K562 (cell line): ENCODE data around the gene CLASP1. TPM values are rescaled to one million over a fixed set of nuclear protein-coding genes. Genes with fewer than 3 reads are reported as not detected.

Experiments
- ATAC-seq: fragments of 200-7000 bp; cut with Tn5 transposase; 3 replicates; pipeline ENCODE4 v1.9.1; 2020; ENCODE audit warnings: moderate library complexity
- BruUV-seq: library from RNA; stranded (reverse); fragments of 400-500 nt; replicated peaks from 2 replicates; lab custom pipeline; 2021; lab: Mats Ljungman, UMichigan
- CTCF ChIA-PET: fragments of 300-600 bp; formaldehyde crosslinking; extraction: SDS; loops from one replicate; lab custom pipeline; 2021; ENCODE audit warnings: low intra/inter-chr PET ratio; lab: Yijun Ruan, JAX
- POLR2A ChIA-PET: fragments of 300-600, 350-650 bp; sonication (Branson Sonifier 250); formaldehyde crosslinking; extraction: SDS; loops from one replicate; lab custom pipeline; 2021; ENCODE audit warnings: antibody characterized with exemption, inconsistent platforms; lab: Yijun Ruan, JAX
- DNase-seq, 4 experiments: peaks; one replicate each; pipeline versions ENCODE4 v3.0.0 to v3.0.0-alpha.2; 2011 to 2018; ENCODE audit warnings: low spot score in 3 of 4, mixed read lengths in 3 of 4; ENCODE audit errors: extremely low read depth in 1 of 4
- FAIRE-seq: peaks from 2 replicates; lab custom pipeline; 2011; peaks lifted over from hg19 to GRCh38; lab: Jason Lieb, UNC
- H2AFZ ChIP-seq: 2 replicates; pipeline ENCODE4 v1.6.0; 2011; ENCODE audit warnings: low read depth, low read length, control low read depth, inconsistent platforms
- H3K27ac ChIP-seq: fragments of 200-600 bp; 3 replicates; pipeline ENCODE4 v1.8.0; 2011; ENCODE audit warnings: low read depth, mild to moderate bottlenecking, control low read depth, inconsistent platforms, low read length, moderate library complexity, mixed read lengths; ENCODE audit errors: extremely low read depth
- H3K27me3 ChIP-seq, 2 experiments: fragments of 300-600 bp in 1 of 2; 2 replicates in 1 of 2; 3 replicates in 1 of 2; pipeline versions ENCODE4 v1.6.0 to v1.8.0; 2011; ENCODE audit warnings: inconsistent platforms in 2 of 2, low read length in 2 of 2, mild to moderate bottlenecking in 1 of 2, mixed read lengths in 1 of 2, moderate library complexity in 1 of 2; ENCODE audit not compliant: control insufficient read depth in 2 of 2, insufficient read depth in 2 of 2
- H3K36me3 ChIP-seq: fragments of 300-600 bp; 3 replicates; pipeline ENCODE4 v1.8.0; 2011; ENCODE audit warnings: mild to moderate bottlenecking, low read length, inconsistent platforms; ENCODE audit not compliant: control insufficient read depth, insufficient read depth
- H3K4me1 ChIP-seq, 2 experiments: fragments of 200-600 bp in 1 of 2; replicated peaks in 1 of 2; 2 replicates in 1 of 2; 3 replicates in 1 of 2; pipeline versions ENCODE4 v1.5.1 to v1.8.0; 2011; ENCODE audit warnings: inconsistent platforms in 2 of 2, low read length in 2 of 2, mild to moderate bottlenecking in 1 of 2, mixed read lengths in 1 of 2, moderate library complexity in 1 of 2; ENCODE audit not compliant: control insufficient read depth in 2 of 2, insufficient read depth in 2 of 2
- H3K4me2 ChIP-seq: 2 replicates; pipeline ENCODE4 v1.6.1; 2011; ENCODE audit warnings: low read length, control low read depth, inconsistent platforms, mixed read lengths; ENCODE audit not compliant: insufficient read depth
- H3K4me3 ChIP-seq: fragments of 200-600 bp; sonication (generic), shearing (Covaris generic); 2 replicates; pipeline ENCODE4 v1.5.1; 2016; ENCODE audit warnings: control low read depth, inconsistent platforms
- H3K79me2 ChIP-seq: fragments of 200-600 bp; 3 replicates; pipeline ENCODE4 v1.8.0; 2011; ENCODE audit warnings: low read length, inconsistent platforms; ENCODE audit not compliant: control insufficient read depth, insufficient read depth
- H3K9ac ChIP-seq, 2 experiments: 2 replicates each; pipeline versions ENCODE4 v1.6.0 to v1.6.1; 2011; ENCODE audit warnings: low read depth in 2 of 2, low read length in 2 of 2, control low read depth in 1 of 2, inconsistent platforms in 1 of 2, mild to moderate bottlenecking in 1 of 2, mixed read lengths in 1 of 2; ENCODE audit not compliant: insufficient read depth in 1 of 2
- H3K9me1 ChIP-seq: one replicate; pipeline ENCODE4 v1.6.0; 2011; ENCODE audit warnings: inconsistent platforms, mild to moderate bottlenecking, low read length, moderate library complexity; ENCODE audit not compliant: control insufficient read depth, insufficient read depth
- H3K9me3 ChIP-seq: replicated peaks from 2 replicates; pipeline ENCODE4 v1.5.1; 2011; ENCODE audit warnings: low read depth, low read length, inconsistent platforms; ENCODE audit not compliant: control insufficient read depth, insufficient read depth
- H4K20me1 ChIP-seq: replicated peaks from 2 replicates; pipeline ENCODE4 v1.6.1; 2011; ENCODE audit warnings: low read length, inconsistent platforms, mixed read lengths; ENCODE audit not compliant: control insufficient read depth, insufficient read depth
- BRD4 ChIP-seq: fragments of 200-600 bp; sonication (generic); IDR thresholded peaks from 2 replicates; pipeline ENCODE4 v1.6.1; 2017; ENCODE audit warnings: inconsistent platforms
- CBFA2T3 ChIP-seq: fragments of 450-650 bp; IDR thresholded peaks from 2 replicates; pipeline ENCODE4 v1.6.1; 2017
- ETS2 ChIP-seq: IDR thresholded peaks from 2 replicates; pipeline ENCODE4 v1.6.1; 2016; ENCODE audit warnings: borderline replicate concordance, missing genetic modification characterization, mild to moderate bottlenecking, moderate library complexity, missing compliant biosample characterization; ENCODE audit not compliant: poor library complexity, severe bottlenecking
- FOXK2 ChIP-seq, 2 experiments: fragments of 450-650 bp; IDR thresholded peaks in 1 of 2; conservative IDR thresholded peaks in 1 of 2; 2 replicates each; pipeline ENCODE4 v1.6.1; 2016; ENCODE audit warnings: low read depth in 2 of 2, mild to moderate bottlenecking in 1 of 2
- ILK ChIP-seq: fragments of 450-650 bp; IDR thresholded peaks from 2 replicates; pipeline ENCODE4 v1.6.1; 2016; ENCODE audit warnings: missing genetic modification characterization, low read depth, mild to moderate bottlenecking, missing compliant biosample characterization, moderate library complexity, borderline replicate concordance
- MAFK ChIP-seq: IDR thresholded peaks from 2 replicates; pipeline ENCODE4 v1.6.1; 2011; ENCODE audit warnings: low read length, improper control_type of control experiment
- SMARCE1 ChIP-seq: fragments of 450-650 bp; IDR thresholded peaks from 2 replicates; pipeline ENCODE4 v1.7.1; 2016; ENCODE audit warnings: mild to moderate bottlenecking
- ZFX ChIP-seq: sonication (generic); formaldehyde crosslinking; IDR thresholded peaks from 2 replicates; pipeline ENCODE4 v1.8.0; 2022; ENCODE audit warnings: mild to moderate bottlenecking, missing genetic modification reagents, moderate library complexity
- ZNF444 ChIP-seq: fragments of 250-450 bp; sonication (Bioruptor Pico); IDR thresholded peaks from 2 replicates; pipeline ENCODE4 v1.4.0; 2020; ENCODE audit warnings: mild to moderate bottlenecking, moderate library complexity
- whole genome bisulfite sequencing: fragments of 100-300 bp; shearing (Covaris generic); methylation state at CpG from one replicate; pipeline ENCODE4 v1.1.6; 2016; ENCODE audit warnings: low coverage, mixed read lengths; ENCODE audit not compliant: insufficient coverage; ENCODE audit errors: missing lambda C conversion rate; 5-methylcytosine and 5-hydroxymethylcytosine counted together
- in situ Hi-C: fragments of 300-500 bp; cut with MboI; formaldehyde crosslinking; loops from 4 replicates; pipeline ENCODE4 v1.15.0; 2018; ENCODE audit warnings: inconsistent platforms, mixed read lengths
- intact Hi-C: fragments of 100-400 bp; cut with micrococcal nuclease; formaldehyde crosslinking; loops from 2 replicates; pipeline ENCODE4 v1.14.2; 2022
- polyA plus RNA-seq, 8 experiments: library from polyadenylated mRNA; depleted of rRNA in 4 of 8; stranded (reverse) in 5 of 8; unstranded in 3 of 8; fragments of >200 nt; fragmentation: Nextera tagmentation in 2 of 8; fragmentation: Illumina TruSeq in 1 of 8; extraction: Ambion mirVana in 2 of 8; extraction: Trizol in 1 of 8; gene quantifications; 2 replicates each; pipeline versions ENCODE4 v1.2.1 to v1.2.3, GENCODE V29; 2011 to 2014; ENCODE audit warnings: inconsistent platforms in 1 of 8, missing spikeins in 1 of 8
- total RNA-seq, 7 experiments: library from RNA; depleted of rRNA in 6 of 7; stranded (reverse); fragments of >200 nt in 6 of 7; fragmentation: Illumina TruSeq in 2 of 7; extraction: Trizol in 2 of 7; gene quantifications; 2 replicates each; pipeline versions ENCODE4 v1.2.1 to v1.2.3, GENCODE V29; 2011 to 2021; ENCODE audit warnings: low replicate concordance in 1 of 7
- TF ChIP-seq, protein P1 (sequence below): fragments of 450-650 bp; IDR thresholded peaks from 2 replicates; pipeline ENCODE4 v1.6.1; 2018; ENCODE audit not compliant: partially characterized antibody
- TF ChIP-seq, protein P2 (sequence below): fragments of 450-650 bp; conservative IDR thresholded peaks from 2 replicates; pipeline ENCODE4 v1.6.1; 2016; ENCODE audit warnings: missing genetic modification characterization, low read depth, mild to moderate bottlenecking, control low read depth, missing compliant biosample characterization

CLASP1 gene
- total and polyA plus RNA-seq, 9 of the 15 experiments (the other 6 are each of a cell fraction or from before 2014, with no cell fraction given): 1.7 to 40.3 (median 20.7) TPM

DNA sequence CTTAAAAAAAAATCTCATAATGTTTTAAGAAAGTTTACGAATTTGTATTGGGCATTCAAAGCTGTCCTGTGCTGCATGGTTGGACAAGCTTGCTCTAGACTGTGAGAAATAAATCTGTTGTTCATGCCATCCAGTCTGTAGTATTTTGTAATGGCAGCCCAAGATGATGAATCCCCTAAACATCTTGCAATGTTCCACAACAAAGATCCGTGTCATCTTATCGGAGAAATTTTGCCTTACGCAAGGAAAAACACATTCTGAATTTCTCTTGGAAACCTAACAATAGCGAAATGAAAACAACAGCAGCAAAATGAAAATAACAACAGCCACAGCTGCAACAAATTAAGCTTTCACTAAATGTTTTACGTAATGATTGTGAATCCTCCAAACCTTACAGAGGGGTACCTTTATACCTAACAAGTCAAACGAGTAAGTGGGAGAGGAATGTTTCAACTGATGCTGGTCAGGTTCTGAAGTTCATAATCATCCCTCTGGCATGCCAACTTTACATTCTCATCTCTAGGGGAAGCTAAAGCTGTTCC, 194.6 kb downstream of the CLASP1 start (continued):
- TF ChIP-seq ILK (tag): no peak
- no peak for TF ChIP-seq ETS2 (tag)
- no peak for TF ChIP-seq CBFA2T3

DNA sequence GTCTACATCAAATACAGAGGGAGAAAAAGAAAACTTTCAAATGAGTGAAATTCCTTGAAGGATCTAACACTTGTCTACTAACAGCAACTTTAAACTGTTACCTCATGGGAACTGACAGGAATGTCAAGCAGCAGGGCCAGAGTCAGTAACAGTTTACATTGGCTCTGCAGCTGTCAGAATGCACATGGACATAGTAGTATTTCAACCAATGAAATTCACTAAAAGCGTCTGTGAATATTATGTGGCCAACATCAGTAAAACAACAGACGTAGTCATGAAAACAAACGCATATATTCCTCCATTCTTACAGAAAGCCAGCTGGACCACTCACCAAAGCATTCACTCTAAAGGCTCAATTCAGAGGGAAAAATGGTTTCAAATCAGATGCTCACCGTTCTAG, 197.9 kb downstream of the CLASP1 start:
- Histone ChIP-seq H3K4me3 (no peak overlapping the region), H3K36me3 (peaks cover 70% of the 10 kb centered on the region; the same call in 2 of the 3 replicates), H3K27ac (no peak overlapping the region), H3K9me1 (no peaks in the 10 kb centered on the region), H2AFZ (no peak overlapping the region), H3K4me2 (no peak overlapping the region), H3K4me1 (peaks cover 0 to 5% of the 10 kb centered on the region in 2 experiments; a peak in 1 of 5 replicates), H3K9ac (no peak overlapping the region), H3K79me2 (no peaks in the 10 kb centered on the region), H4K20me1 (no peaks in the 10 kb centered on the region), H3K9me3 (no peaks in the 10 kb centered on the region), H3K27me3 (no peaks in the 10 kb centered on the region)
- ATAC-seq: no peak
- POLR2A ChIA-PET: interaction anchor here (1.3 kb wide), 1 partner anchor 13 kb away, joined by 3 read pairs; no protein-coding TSS in a partner anchor
- FAIRE-seq: no peak
- intact Hi-C loops: no loop called here
- WGBS: 89% methylated on average over 4 of the region's 4 CpGs
- DNase-seq: no peak
- in situ Hi-C loops: no loop called here
- TF ChIP-seq, protein P1, sequence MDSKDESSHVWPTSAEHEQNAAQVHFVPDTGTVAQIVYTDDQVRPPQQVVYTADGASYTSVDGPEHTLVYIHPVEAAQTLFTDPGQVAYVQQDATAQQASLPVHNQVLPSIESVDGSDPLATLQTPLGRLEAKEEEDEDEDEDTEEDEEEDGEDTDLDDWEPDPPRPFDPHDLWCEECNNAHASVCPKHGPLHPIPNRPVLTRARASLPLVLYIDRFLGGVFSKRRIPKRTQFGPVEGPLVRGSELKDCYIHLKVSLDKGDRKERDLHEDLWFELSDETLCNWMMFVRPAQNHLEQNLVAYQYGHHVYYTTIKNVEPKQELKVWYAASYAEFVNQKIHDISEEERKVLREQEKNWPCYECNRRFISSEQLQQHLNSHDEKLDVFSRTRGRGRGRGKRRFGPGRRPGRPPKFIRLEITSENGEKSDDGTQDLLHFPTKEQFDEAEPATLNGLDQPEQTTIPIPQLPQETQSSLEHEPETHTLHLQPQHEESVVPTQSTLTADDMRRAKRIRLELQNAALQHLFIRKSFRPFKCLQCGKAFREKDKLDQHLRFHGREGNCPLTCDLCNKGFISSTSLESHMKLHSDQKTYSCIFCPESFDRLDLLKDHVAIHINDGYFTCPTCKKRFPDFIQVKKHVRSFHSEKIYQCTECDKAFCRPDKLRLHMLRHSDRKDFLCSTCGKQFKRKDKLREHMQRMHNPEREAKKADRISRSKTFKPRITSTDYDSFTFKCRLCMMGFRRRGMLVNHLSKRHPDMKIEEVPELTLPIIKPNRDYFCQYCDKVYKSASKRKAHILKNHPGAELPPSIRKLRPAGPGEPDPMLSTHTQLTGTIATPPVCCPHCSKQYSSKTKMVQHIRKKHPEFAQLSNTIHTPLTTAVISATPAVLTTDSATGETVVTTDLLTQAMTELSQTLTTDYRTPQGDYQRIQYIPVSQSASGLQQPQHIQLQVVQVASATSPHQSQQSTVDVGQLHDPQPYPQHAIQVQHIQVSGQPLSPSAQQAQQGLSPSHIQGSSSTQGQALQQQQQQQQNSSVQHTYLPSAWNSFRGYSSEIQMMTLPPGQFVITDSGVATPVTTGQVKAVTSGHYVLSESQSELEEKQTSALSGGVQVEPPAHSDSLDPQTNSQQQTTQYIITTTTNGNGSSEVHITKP: no peak
- no peak for TF ChIP-seq FOXK2 (conservative IDR thresholded peaks at IDR 0.05 in 1 of 2, IDR thresholded peaks at IDR 0.05 in 1 of 2; ENCODE audit: low read depth in 2 of 2)
- TF ChIP-seq MAFK: no peak
- TF ChIP-seq ZNF444 (CRISPR knock-in tag): no peak
- TF ChIP-seq ZFX (CRISPR knock-in tag): no peak
- no peak for TF ChIP-seq SMARCE1
- TF ChIP-seq, protein P2, sequence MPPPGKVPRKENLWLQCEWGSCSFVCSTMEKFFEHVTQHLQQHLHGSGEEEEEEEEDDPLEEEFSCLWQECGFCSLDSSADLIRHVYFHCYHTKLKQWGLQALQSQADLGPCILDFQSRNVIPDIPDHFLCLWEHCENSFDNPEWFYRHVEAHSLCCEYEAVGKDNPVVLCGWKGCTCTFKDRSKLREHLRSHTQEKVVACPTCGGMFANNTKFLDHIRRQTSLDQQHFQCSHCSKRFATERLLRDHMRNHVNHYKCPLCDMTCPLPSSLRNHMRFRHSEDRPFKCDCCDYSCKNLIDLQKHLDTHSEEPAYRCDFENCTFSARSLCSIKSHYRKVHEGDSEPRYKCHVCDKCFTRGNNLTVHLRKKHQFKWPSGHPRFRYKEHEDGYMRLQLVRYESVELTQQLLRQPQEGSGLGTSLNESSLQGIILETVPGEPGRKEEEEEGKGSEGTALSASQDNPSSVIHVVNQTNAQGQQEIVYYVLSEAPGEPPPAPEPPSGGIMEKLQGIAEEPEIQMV (tag): no peak
- no peak for TF ChIP-seq BRD4
- CTCF ChIA-PET: no interaction called here
- no TSS peak for BruUV-seq
